Measurements from ENCODE around the gene NRF1. TPM values are rescaled to one million over a fixed set of nuclear protein-coding genes. Genes with fewer than 3 reads are reported as not detected.
"Not testable (repeated sequence)": the region's sequence is repeated elsewhere in the genome, so short reads cannot be mapped to it uniquely, and the experiment has no call there.

Gene NRF1
- total RNA-seq, 1 experiment from 2014 or later, result 22.5 TPM

DNA sequence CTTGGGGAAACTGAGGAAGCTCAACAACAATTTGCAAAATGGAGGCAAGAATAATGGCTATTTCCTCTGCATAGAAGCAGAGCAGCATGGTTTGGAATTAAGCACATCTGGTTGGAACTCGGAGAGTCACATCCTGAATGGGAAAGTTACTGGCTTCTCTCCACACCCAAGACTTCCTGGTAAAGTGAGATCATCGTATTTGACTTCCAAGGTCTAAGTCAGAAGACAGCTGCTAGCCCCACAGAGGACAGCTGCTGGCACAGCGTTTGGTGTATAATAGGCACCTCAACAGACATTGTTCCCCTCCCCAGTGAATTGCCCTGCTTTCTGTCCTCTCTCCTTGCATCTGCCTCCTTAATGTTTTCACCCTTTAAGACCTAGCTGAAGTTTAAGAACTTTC, 37.0 kb upstream of the NRF1 start:
- Histone ChIP-seq H3K4me3 (ENCODE audit: low read length) (no peak overlapping the region), H3K9me2 (replicated peaks; ENCODE audit: insufficient read depth, low read length) (no peaks in the 10 kb centered on the region), H3K27ac (ENCODE audit: low read length) (no peak overlapping the region), H3K9ac (ENCODE audit: low read length) (no peak overlapping the region), H3K9me3 (ENCODE audit: low read length) (no peaks in the 10 kb centered on the region), H3K4me2 (ENCODE audit: low read depth, low read length, poor library complexity, severe bottlenecking) (no peak overlapping the region), H3K36me3 (ENCODE audit: insufficient read depth, low read length) (no peaks in the 10 kb centered on the region), H3K27me3 (ENCODE audit: low read length) (no peaks in the 10 kb centered on the region), H3K79me2 (ENCODE audit: low read length) (no peaks in the 10 kb centered on the region), H4K20me1 (ENCODE audit: insufficient read depth, low read depth, low read length) (no peaks in the 10 kb centered on the region), H3K4me1 (ENCODE audit: low read length) (no peaks in the 10 kb centered on the region), H2AFZ (ENCODE audit: low read length) (no peak overlapping the region)
- no peak for DNase-seq

DNA sequence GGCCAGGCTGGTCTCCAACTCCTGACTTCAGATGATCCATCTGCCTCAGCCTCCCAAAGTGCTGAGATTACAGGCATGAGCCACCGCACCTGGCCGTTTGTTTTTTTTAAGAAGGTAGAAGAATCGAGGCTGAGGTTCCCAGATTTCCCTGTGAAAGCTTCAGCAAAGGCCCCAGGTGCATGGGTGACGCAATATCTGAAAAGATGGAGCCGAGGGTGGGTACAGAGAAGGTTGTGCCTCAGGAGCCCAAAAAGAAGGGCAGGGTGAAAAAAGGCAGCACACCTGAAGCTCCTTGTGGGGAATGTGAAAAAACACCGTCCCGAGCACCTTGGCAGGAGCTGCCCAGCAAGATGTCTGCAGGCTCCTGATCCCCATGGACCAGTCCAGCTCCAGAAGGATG, 35.8 kb upstream of the NRF1 start:
- no peaks in the 10 kb centered on the region for H3K4me1 ChIP-seq (ENCODE audit: low read length)
- DNase-seq, result no peak
- H2AFZ ChIP-seq (ENCODE audit: low read length), result no peak overlapping the region
- no peaks in the 10 kb centered on the region for H4K20me1 ChIP-seq (ENCODE audit: insufficient read depth, low read depth, low read length)
- no peaks in the 10 kb centered on the region for H3K27me3 ChIP-seq (ENCODE audit: low read length)
- no peak overlapping the region for H3K4me3 ChIP-seq (ENCODE audit: low read length)
- H3K9me3 ChIP-seq (ENCODE audit: low read length), result no peaks in the 10 kb centered on the region
- no peaks in the 10 kb centered on the region for H3K79me2 ChIP-seq (ENCODE audit: low read length)
- no peaks in the 10 kb centered on the region for H3K9me2 ChIP-seq (replicated peaks; ENCODE audit: insufficient read depth, low read length)
- H3K27ac ChIP-seq (ENCODE audit: low read length), result no peak overlapping the region
- H3K4me2 ChIP-seq (ENCODE audit: low read depth, low read length, poor library complexity, severe bottlenecking), result no peak overlapping the region
- no peak overlapping the region for H3K9ac ChIP-seq (ENCODE audit: low read length)
- H3K36me3 ChIP-seq (ENCODE audit: insufficient read depth, low read length), result no peaks in the 10 kb centered on the region

DNA sequence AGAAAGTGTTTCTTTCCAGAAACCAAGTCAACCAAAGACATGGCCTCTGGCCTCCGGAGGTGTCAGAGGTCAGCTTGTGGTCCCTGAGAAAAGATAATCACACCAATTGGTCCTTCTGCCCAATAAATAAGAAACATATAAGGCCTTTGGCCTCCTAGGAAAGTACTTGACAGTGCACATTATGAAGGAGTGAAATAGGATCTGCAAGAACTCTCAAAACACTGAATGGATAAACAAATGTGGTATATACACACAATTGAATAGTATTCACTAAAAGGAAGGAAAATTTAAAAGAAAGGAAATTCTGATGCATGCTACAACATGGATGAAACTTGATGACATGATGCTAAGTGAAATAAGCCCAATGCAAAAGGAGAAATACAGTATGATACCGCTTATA, 35.4 kb upstream of the NRF1 start:
- Histone ChIP-seq H2AFZ (ENCODE audit: low read length) (no peak overlapping the region), H3K4me3 (ENCODE audit: low read length) (no peak overlapping the region), H3K36me3 (ENCODE audit: insufficient read depth, low read length) (no peaks in the 10 kb centered on the region), H3K9me2 (replicated peaks; ENCODE audit: insufficient read depth, low read length) (no peaks in the 10 kb centered on the region), H3K9me3 (ENCODE audit: low read length) (no peaks in the 10 kb centered on the region), H3K27ac (ENCODE audit: low read length) (no peak overlapping the region), H3K4me2 (ENCODE audit: low read depth, low read length, poor library complexity, severe bottlenecking) (no peak overlapping the region), H3K27me3 (ENCODE audit: low read length) (no peaks in the 10 kb centered on the region), H3K9ac (ENCODE audit: low read length) (no peak overlapping the region), H3K4me1 (ENCODE audit: low read length) (no peaks in the 10 kb centered on the region), H4K20me1 (ENCODE audit: insufficient read depth, low read depth, low read length) (no peaks in the 10 kb centered on the region), H3K79me2 (ENCODE audit: low read length) (no peaks in the 10 kb centered on the region)
- DNase-seq, result no peak

DNA sequence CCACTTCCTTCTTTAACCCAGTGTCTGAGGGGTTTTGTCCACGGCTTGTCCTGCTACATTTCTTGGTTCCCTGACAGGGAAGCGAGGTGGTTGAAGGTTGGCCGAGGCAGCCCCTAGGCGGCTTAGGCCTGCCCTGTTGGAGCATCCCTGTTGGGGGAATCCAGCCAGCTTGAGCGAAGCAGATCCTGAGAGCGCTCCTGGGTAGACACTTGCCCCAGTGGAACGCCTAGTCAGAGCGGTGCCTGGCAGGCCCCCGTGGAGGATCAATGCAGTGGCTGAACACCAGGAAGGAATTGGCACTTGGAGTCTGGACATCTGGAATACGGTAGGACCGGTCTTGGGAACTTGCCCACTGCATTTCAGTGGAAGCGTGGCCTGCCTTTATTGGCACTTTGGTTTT, 32.7 kb upstream of the NRF1 start:
- Histone ChIP-seq H3K9me2 (replicated peaks; ENCODE audit: insufficient read depth, low read length) (no peaks in the 10 kb centered on the region), H3K27me3 (ENCODE audit: low read length) (no peaks in the 10 kb centered on the region), H3K9ac (ENCODE audit: low read length) (no peak overlapping the region), H3K79me2 (ENCODE audit: low read length) (no peaks in the 10 kb centered on the region), H3K36me3 (ENCODE audit: insufficient read depth, low read length) (no peaks in the 10 kb centered on the region), H3K4me1 (ENCODE audit: low read length) (no peaks in the 10 kb centered on the region), H3K4me2 (ENCODE audit: low read depth, low read length, poor library complexity, severe bottlenecking) (no peak overlapping the region), H4K20me1 (ENCODE audit: insufficient read depth, low read depth, low read length) (no peaks in the 10 kb centered on the region), H3K27ac (ENCODE audit: low read length) (no peak overlapping the region), H2AFZ (ENCODE audit: low read length) (no peak overlapping the region), H3K9me3 (ENCODE audit: low read length) (no peaks in the 10 kb centered on the region), H3K4me3 (ENCODE audit: low read length) (no peak overlapping the region)
- DNase-seq, result no peak

DNA sequence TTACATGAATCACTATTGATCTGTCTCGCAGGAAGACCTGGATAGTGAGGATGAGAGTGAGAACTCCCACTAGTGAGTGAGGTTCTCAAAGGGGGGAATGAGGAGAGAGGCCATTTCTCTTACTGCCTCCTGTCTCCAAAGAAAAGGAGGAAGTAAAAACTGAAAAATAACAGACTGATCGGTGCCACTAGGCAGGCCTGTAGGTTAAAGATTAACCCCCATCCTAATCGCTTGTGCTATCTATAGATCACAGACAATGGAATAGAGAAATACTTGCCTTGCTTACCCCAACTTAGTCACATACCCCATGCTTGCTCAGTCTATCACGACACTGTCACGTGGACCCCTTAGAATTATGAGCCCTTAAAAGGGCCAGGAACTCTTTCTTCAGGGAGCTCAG, 25.3 kb upstream of the NRF1 start:
- H3K36me3 ChIP-seq (ENCODE audit: insufficient read depth, low read length); H3K4me1 ChIP-seq (ENCODE audit: low read length); H3K9ac ChIP-seq (ENCODE audit: low read length); H3K79me2 ChIP-seq (ENCODE audit: low read length); DNase-seq; H3K9me2 ChIP-seq (replicated peaks; ENCODE audit: insufficient read depth, low read length); H3K4me3 ChIP-seq (ENCODE audit: low read length); H4K20me1 ChIP-seq (ENCODE audit: insufficient read depth, low read depth, low read length); H2AFZ ChIP-seq (ENCODE audit: low read length); H3K27me3 ChIP-seq (ENCODE audit: low read length); H3K27ac ChIP-seq (ENCODE audit: low read length); H3K4me2 ChIP-seq (ENCODE audit: low read depth, low read length, poor library complexity, severe bottlenecking): not testable (repeated sequence)
- peaks cover 24% of the 10 kb centered on the region for H3K9me3 ChIP-seq (ENCODE audit: low read length)

DNA sequence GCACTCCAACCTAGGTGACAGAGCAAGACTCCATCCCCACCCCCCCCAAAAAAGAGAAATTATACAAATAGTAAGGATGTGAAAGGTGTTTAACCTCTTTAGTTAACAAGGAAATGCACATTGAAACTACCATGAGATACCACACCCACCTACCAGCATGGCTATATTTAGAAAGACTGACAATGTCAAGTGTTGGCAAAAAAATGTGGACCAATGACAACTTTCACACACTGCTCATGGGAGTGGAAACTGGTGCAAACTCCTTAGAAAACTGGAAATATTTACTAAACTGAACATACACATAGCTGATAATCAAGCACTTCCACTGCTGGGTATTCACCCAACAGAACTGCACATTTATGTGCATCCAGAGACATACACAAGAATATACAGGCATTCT, 23.3 kb upstream of the NRF1 start:
- Histone ChIP-seq H3K4me1 (ENCODE audit: low read length) (no peaks in the 10 kb centered on the region), H3K4me3 (ENCODE audit: low read length) (no peak overlapping the region), H4K20me1 (ENCODE audit: insufficient read depth, low read depth, low read length) (no peaks in the 10 kb centered on the region), H3K9me2 (replicated peaks; ENCODE audit: insufficient read depth, low read length) (no peaks in the 10 kb centered on the region), H3K27me3 (ENCODE audit: low read length) (no peaks in the 10 kb centered on the region), H3K36me3 (ENCODE audit: insufficient read depth, low read length) (peaks cover 4% of the 10 kb centered on the region; the same call in 1 of the 2 replicates), H3K79me2 (ENCODE audit: low read length) (no peaks in the 10 kb centered on the region), H3K9ac (ENCODE audit: low read length) (no peak overlapping the region), H3K27ac (ENCODE audit: low read length) (no peak overlapping the region), H3K4me2 (ENCODE audit: low read depth, low read length, poor library complexity, severe bottlenecking) (no peak overlapping the region), H3K9me3 (ENCODE audit: low read length) (peaks cover 24% of the 10 kb centered on the region), H2AFZ (ENCODE audit: low read length) (no peak overlapping the region)
- DNase-seq, result no peak

DNA sequence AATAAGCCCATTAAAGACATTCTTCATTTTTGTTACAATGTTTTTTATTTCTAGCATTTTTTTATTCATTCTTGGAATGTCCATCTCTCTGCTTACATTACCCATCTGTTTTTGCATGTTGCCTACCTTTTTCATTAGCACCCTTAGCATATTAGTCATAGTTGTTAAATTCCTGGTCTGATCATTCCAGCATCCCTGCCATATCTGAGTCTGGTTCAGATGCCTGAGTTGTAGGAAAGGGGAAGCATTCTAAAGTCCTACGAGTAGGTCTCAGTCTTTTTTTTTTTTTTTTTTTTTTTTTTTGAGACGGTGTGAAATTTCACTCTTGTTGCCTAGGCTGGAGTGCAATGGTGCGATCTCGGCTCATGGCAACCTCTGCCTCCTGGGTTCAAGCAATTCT, 19.7 kb upstream of the NRF1 start:
- Histone ChIP-seq H3K36me3 (ENCODE audit: insufficient read depth, low read length) (no peaks in the 10 kb centered on the region), H3K4me1 (ENCODE audit: low read length) (no peaks in the 10 kb centered on the region), H3K4me2 (ENCODE audit: low read depth, low read length, poor library complexity, severe bottlenecking) (no peak overlapping the region), H3K9me3 (ENCODE audit: low read length) (peaks cover 8% of the 10 kb centered on the region), H3K4me3 (ENCODE audit: low read length) (no peak overlapping the region), H3K79me2 (ENCODE audit: low read length) (no peaks in the 10 kb centered on the region), H3K27me3 (ENCODE audit: low read length) (no peaks in the 10 kb centered on the region), H4K20me1 (ENCODE audit: insufficient read depth, low read depth, low read length) (no peaks in the 10 kb centered on the region), H3K9ac (ENCODE audit: low read length) (no peak overlapping the region), H3K9me2 (replicated peaks; ENCODE audit: insufficient read depth, low read length) (no peaks in the 10 kb centered on the region), H2AFZ (ENCODE audit: low read length) (no peak overlapping the region), H3K27ac (ENCODE audit: low read length) (no peak overlapping the region)
- DNase-seq, result no peak

DNA sequence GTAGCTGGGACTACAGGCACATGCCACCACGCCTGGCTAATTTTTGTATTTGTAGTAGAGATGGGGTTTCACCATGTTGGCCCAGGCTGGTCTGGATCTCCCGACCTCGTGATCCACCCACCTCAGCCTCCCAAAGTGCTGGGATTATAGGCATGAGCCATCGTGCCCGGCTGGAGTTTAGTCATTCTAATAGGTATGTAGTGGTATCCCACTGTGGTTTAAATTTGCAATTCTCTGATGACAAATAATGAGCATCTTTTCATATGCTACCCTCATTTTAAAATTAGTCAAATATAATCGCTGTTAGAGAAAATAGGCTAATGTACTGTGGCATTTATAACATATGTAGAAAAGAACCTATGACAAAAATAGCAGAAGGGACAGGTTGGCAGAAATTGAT, 15.1 kb upstream of the NRF1 start:
- H3K27me3 ChIP-seq (ENCODE audit: low read length); H4K20me1 ChIP-seq (ENCODE audit: insufficient read depth, low read depth, low read length); H3K4me3 ChIP-seq (ENCODE audit: low read length); H3K36me3 ChIP-seq (ENCODE audit: insufficient read depth, low read length); H3K79me2 ChIP-seq (ENCODE audit: low read length); DNase-seq; H3K9ac ChIP-seq (ENCODE audit: low read length); H3K9me3 ChIP-seq (ENCODE audit: low read length); H3K27ac ChIP-seq (ENCODE audit: low read length); H3K4me2 ChIP-seq (ENCODE audit: low read depth, low read length, poor library complexity, severe bottlenecking); H3K4me1 ChIP-seq (ENCODE audit: low read length); H2AFZ ChIP-seq (ENCODE audit: low read length); H3K9me2 ChIP-seq (replicated peaks; ENCODE audit: insufficient read depth, low read length): not testable (repeated sequence)

DNA sequence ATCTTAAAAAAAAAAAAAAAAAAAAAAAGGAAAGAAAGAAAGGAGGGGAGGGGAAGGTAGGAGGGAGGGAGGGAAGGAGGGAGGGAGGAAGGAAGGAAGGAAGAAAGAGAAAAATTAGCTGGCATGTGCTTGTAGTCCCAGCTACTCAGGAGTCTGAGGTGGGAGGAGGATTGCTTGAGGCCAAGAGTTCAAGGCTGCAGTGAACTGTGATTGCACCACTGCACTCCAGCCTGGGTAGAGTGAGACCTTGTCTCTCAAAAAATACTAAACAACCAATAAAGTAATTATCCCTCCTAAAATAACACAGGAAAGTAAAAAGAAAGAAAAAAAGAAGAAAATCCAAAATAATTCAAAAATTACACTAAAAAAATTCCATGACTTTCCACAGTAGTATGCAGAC, 13.8 kb upstream of the NRF1 start:
- Histone ChIP-seq H3K4me2 (ENCODE audit: low read depth, low read length, poor library complexity, severe bottlenecking) (no peak overlapping the region), H3K9me2 (replicated peaks; ENCODE audit: insufficient read depth, low read length) (no peaks in the 10 kb centered on the region), H3K79me2 (ENCODE audit: low read length) (no peaks in the 10 kb centered on the region), H2AFZ (ENCODE audit: low read length) (no peak overlapping the region), H4K20me1 (ENCODE audit: insufficient read depth, low read depth, low read length) (no peaks in the 10 kb centered on the region), H3K27me3 (ENCODE audit: low read length) (no peaks in the 10 kb centered on the region), H3K4me3 (ENCODE audit: low read length) (no peak overlapping the region), H3K9ac (ENCODE audit: low read length) (no peak overlapping the region), H3K36me3 (ENCODE audit: insufficient read depth, low read length) (no peaks in the 10 kb centered on the region), H3K9me3 (ENCODE audit: low read length) (no peaks in the 10 kb centered on the region), H3K27ac (ENCODE audit: low read length) (no peak overlapping the region), H3K4me1 (ENCODE audit: low read length) (no peaks in the 10 kb centered on the region)
- DNase-seq, result no peak

All from Karpas-422 (cell line).